SK-N-MC (cell line): Measurements from ENCODE around the gene DSCAM.

Experiments
- EZH2 ChIP-seq: fragments of 200-600 bp; sonication (generic); IDR thresholded peaks from one replicate; pipeline ENCODE4 v1.6.1; 2017; ENCODE audit warnings: antibody characterized with exemption
- POLR2AphosphoS5 ChIP-seq: IDR thresholded peaks from 2 replicates; pipeline ENCODE4 v1.6.1; 2012; ENCODE audit warnings: mild to moderate bottlenecking, low read depth, low read length, borderline replicate concordance

DNA sequence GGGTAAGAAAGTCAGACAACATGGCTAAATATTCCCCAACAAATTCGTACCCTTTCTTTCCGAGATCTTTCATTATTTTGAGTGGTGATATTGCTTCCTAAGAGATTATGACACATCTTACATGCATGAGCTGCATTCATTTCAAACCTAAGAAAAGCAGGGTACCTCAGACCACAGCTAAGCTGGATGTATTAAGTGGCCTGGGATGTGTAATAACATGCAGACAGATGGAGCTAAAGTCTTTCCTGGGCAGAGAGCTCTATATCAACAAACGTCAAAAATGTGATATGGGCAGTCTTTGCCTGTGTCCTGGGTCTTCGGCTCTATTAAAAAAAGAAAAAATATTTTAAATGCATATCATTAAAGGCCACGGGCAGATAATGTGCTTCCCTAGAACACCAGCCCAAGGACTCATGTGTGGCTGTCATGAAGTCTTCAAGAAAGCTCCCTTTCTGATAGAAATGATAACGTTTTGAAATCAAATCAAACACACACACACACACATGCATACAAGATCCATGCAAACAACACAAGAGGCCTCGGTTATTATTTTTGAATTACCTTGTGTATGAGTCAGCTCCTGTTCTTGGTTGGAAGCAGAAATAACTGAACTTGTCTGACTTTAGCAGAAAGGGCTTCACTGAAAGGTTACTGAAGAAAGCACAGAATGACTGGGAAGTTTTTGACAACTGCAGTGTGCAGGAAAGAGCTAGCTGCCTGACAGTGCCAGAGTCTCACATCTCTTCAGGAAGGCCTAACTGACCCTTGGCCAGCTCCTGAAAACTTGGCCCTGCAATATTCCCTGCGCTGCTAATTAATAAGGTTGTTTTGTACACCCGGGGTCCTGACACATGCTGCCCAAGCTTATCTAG lies 231.2 kb downstream of the DSCAM start:
- TF ChIP-seq EZH2 (no peak), POLR2AphosphoS5 (no peak)
